ENCODE data around the gene THOC6. TPM values are rescaled to one million over a fixed set of nuclear protein-coding genes. Genes with fewer than 3 reads are reported as not detected.

THOC6 gene
- total RNA-seq, 6 experiments from 2014 or later = 7.7 to 15.7 (median 9.7) TPM

GRCh38 chr16:3025032-3026002, 1.5 kb downstream of the THOC6 start:
- H3K27ac ChIP-seq = no peak overlapping the region
- peaks cover 0 to 29% (median 12%) of the 10 kb centered on the region in 4 donors for H3K4me1 ChIP-seq
- peaks cover 0 to 6% (median 0%) of the 10 kb centered on the region in 4 donors for H3K36me3 ChIP-seq
- TF ChIP-seq POLR2A (IDR thresholded peaks at IDR 0.05) = no peak
- TF ChIP-seq CTCF (IDR thresholded peaks at IDR 0.05) = no peak
- H3K27me3 ChIP-seq = no peaks in the 10 kb centered on the region
- DNase-seq = no peak
- intact Hi-C loops (cut with DNase I) = no loop called here
- no peak for ATAC-seq
- WGBS (ENCODE audit: insufficient coverage, low coverage, low lambda C conversion rate, missing lambda C conversion rate) = 73% methylated on average over 10 of the region's 18 CpGs
- no peaks in the 10 kb centered on the region for H3K9me3 ChIP-seq
- no peak overlapping the region for H3K4me3 ChIP-seq

- intact Hi-C loops (cut with DNase I) = no loop called here
- Histone ChIP-seq H3K9me3 (no peaks in the 10 kb centered on the region), H3K4me3 (no peak overlapping the region), H3K27me3 (no peaks in the 10 kb centered on the region), H3K27ac (no peak overlapping the region), H3K4me1 (peaks cover 0 to 24% (median 12%) of the 10 kb centered on the region in 4 donors), H3K36me3 (peaks cover 0 to 6% (median 0%) of the 10 kb centered on the region in 4 donors)
- DNase-seq (no peak), ATAC-seq (no peak)
- TF ChIP-seq CTCF (IDR thresholded peaks at IDR 0.05) (no peak), POLR2A (IDR thresholded peaks at IDR 0.05) (no peak)
- 89% methylated on average over 6 of the region's 8 CpGs for WGBS (ENCODE audit: insufficient coverage, low coverage, low lambda C conversion rate, missing lambda C conversion rate)
Observed at GRCh38 chr16:3026003-3026378, 2.2 kb downstream of the THOC6 start.

- ATAC-seq = no peak
- Histone ChIP-seq H3K36me3 (peaks cover 0 to 6% (median 0%) of the 10 kb centered on the region in 4 donors), H3K4me1 (peaks cover 0 to 24% (median 8%) of the 10 kb centered on the region in 4 donors), H3K27me3 (no peaks in the 10 kb centered on the region), H3K27ac (no peak overlapping the region), H3K9me3 (no peaks in the 10 kb centered on the region), H3K4me3 (no peak overlapping the region)
- 90% methylated on average over 6 of the region's 24 CpGs for whole genome bisulfite sequencing (ENCODE audit: insufficient coverage, low coverage, low lambda C conversion rate, missing lambda C conversion rate)
- no peak for DNase-seq
- intact Hi-C loops (cut with DNase I) = no loop called here
- TF ChIP-seq CTCF (IDR thresholded peaks at IDR 0.05) (no peak), POLR2A (IDR thresholded peaks at IDR 0.05) (no peak)
Observed at GRCh38 chr16:3026609-3027488, 3.0 kb downstream of the THOC6 start.

- Histone ChIP-seq H3K9me3 (no peaks in the 10 kb centered on the region), H3K36me3 (peaks cover 0 to 6% (median 0%) of the 10 kb centered on the region in 4 donors), H3K27ac (no peak overlapping the region), H3K4me1 (peaks cover 0 to 24% (median 6%) of the 10 kb centered on the region in 4 donors), H3K4me3 (no peak overlapping the region), H3K27me3 (no peaks in the 10 kb centered on the region)
- TF ChIP-seq CTCF (IDR thresholded peaks at IDR 0.05) (no peak), POLR2A (IDR thresholded peaks at IDR 0.05) (no peak)
- no peak for ATAC-seq
- DNase-seq = no peak
- intact Hi-C loops (cut with DNase I) = no loop called here
- 98% methylated on average over 4 of the region's 8 CpGs for WGBS (ENCODE audit: insufficient coverage, low coverage, low lambda C conversion rate, missing lambda C conversion rate)
Observed at GRCh38 chr16:3027489-3027795, 3.6 kb downstream of the THOC6 start.
